GM23338 (cell line): ENCODE results near the gene SVOPL.

ENCODE experiments used
- CREB1 ChIP-seq: fragments of 250-450 bp; sonication (Bioruptor Pico); IDR thresholded peaks from 2 replicates; pipeline ENCODE4 v1.5.0; 2020; ENCODE audit warnings: low read depth, mild to moderate bottlenecking, moderate library complexity
- CTCF ChIP-seq, 2 experiments: fragments of 200-600 bp in 1 of 2; sonication (generic) in 1 of 2; conservative IDR thresholded peaks; 2 replicates each; pipeline versions ENCODE4 v1.5.1 to v1.6.1; 2016 to 2017; ENCODE audit warnings: antibody characterized with exemption in 2 of 2, low read depth in 2 of 2, mild to moderate bottlenecking in 2 of 2, moderate library complexity in 1 of 2
- EZH2 ChIP-seq: fragments of 200-600 bp; sonication (generic); IDR thresholded peaks from one replicate; pipeline ENCODE4 v1.8.0; 2017; ENCODE audit warnings: antibody characterized with exemption, mild to moderate bottlenecking, low read depth; ENCODE audit not compliant: unreplicated experiment
- EZH2phosphoT487 ChIP-seq: fragments of 200-600 bp; sonication (generic); IDR thresholded peaks from one replicate; pipeline ENCODE4 v1.8.1; 2018; ENCODE audit warnings: antibody characterized with exemption; ENCODE audit not compliant: unreplicated experiment
- POLR2AphosphoS5 ChIP-seq: IDR thresholded peaks from 2 replicates; pipeline ENCODE4 v1.6.1; 2016; ENCODE audit warnings: antibody characterized with exemption, low read depth
- REST ChIP-seq: IDR thresholded peaks from one replicate; pipeline ENCODE4 v1.6.1; 2018; ENCODE audit warnings: antibody characterized with exemption; ENCODE audit not compliant: unreplicated experiment
- TF ChIP-seq, protein P1 (sequence below): fragments of 250-450 bp; sonication (Bioruptor Pico); IDR thresholded peaks from 2 replicates; pipeline ENCODE4 v1.5.0; 2020; ENCODE audit warnings: mild to moderate bottlenecking, moderate library complexity

DNA sequence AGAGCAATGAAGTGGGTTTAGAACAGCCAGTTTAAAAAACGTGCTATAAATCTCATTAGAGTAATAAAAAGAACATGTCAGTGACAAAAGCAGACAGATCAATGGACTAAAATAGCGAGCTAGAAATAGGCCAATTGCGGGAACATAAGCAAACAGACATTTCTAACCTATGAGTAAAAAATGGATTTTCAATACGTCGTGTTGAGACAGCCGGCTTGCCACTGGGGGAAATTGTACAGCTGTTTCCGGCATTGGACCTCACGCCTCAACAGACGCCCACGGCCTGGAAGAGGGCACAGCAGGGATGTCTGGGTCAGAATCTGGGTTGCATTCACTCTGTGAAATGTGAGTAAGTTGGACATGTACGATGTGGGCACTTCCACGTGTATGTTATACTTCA lies 92.9 kb downstream of the SVOPL start:
- TF ChIP-seq CTCF (conservative IDR thresholded peaks at IDR 0.05; ENCODE audit: low read depth in 2 of 2) (no peak), POLR2AphosphoS5 (no peak), EZH2phosphoT487 (no peak), REST (no peak), EZH2 (no peak), CREB1 (CRISPR knock-in tag) (no peak)
- TF ChIP-seq, protein P1, sequence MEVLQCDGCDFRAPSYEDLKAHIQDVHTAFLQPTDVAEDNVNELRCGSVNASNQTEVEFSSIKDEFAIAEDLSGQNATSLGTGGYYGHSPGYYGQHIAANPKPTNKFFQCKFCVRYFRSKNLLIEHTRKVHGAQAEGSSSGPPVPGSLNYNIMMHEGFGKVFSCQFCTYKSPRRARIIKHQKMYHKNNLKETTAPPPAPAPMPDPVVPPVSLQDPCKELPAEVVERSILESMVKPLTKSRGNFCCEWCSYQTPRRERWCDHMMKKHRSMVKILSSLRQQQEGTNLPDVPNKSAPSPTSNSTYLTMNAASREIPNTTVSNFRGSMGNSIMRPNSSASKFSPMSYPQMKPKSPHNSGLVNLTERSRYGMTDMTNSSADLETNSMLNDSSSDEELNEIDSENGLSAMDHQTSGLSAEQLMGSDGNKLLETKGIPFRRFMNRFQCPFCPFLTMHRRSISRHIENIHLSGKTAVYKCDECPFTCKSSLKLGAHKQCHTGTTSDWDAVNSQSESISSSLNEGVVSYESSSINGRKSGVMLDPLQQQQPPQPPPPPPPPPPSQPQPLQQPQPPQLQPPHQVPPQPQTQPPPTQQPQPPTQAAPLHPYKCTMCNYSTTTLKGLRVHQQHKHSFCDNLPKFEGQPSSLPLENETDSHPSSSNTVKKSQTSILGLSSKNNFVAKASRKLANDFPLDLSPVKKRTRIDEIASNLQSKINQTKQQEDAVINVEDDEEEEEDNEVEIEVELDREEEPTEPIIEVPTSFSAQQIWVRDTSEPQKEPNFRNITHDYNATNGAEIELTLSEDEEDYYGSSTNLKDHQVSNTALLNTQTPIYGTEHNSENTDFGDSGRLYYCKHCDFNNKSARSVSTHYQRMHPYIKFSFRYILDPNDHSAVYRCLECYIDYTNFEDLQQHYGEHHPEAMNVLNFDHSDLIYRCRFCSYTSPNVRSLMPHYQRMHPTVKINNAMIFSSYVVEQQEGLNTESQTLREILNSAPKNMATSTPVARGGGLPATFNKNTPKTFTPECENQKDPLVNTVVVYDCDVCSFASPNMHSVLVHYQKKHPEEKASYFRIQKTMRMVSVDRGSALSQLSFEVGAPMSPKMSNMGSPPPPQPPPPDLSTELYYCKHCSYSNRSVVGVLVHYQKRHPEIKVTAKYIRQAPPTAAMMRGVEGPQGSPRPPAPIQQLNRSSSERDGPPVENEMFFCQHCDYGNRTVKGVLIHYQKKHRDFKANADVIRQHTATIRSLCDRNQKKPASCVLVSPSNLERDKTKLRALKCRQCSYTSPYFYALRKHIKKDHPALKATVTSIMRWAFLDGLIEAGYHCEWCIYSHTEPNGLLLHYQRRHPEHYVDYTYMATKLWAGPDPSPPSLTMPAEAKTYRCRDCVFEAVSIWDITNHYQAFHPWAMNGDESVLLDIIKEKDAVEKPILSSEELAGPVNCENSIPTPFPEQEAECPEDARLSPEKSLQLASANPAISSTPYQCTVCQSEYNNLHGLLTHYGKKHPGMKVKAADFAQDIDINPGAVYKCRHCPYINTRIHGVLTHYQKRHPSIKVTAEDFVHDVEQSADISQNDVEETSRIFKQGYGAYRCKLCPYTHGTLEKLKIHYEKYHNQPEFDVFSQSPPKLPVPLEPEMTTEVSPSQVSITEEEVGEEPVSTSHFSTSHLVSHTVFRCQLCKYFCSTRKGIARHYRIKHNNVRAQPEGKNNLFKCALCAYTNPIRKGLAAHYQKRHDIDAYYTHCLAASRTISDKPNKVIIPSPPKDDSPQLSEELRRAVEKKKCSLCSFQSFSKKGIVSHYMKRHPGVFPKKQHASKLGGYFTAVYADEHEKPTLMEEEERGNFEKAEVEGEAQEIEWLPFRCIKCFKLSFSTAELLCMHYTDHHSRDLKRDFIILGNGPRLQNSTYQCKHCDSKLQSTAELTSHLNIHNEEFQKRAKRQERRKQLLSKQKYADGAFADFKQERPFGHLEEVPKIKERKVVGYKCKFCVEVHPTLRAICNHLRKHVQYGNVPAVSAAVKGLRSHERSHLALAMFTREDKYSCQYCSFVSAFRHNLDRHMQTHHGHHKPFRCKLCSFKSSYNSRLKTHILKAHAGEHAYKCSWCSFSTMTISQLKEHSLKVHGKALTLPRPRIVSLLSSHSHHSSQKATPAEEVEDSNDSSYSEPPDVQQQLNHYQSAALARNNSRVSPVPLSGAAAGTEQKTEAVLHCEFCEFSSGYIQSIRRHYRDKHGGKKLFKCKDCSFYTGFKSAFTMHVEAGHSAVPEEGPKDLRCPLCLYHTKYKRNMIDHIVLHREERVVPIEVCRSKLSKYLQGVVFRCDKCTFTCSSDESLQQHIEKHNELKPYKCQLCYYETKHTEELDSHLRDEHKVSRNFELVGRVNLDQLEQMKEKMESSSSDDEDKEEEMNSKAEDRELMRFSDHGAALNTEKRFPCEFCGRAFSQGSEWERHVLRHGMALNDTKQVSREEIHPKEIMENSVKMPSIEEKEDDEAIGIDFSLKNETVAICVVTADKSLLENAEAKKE (CRISPR knock-in tag) = no peak
